HG03280 (cell line): ENCODE results near the gene GMPPB.

Experiments used
- ATAC-seq: cut with Tn5 transposase; IDR thresholded peaks from one replicate; pipeline ENCODE4 v1.9.1; 2021; ENCODE audit warnings: mild to moderate bottlenecking, moderate library complexity; ENCODE audit not compliant: unreplicated experiment

GMPPB gene

GRCh38 chr3:49673121-49673714 lies 50.5 kb downstream of the GMPPB start:
- no peak for ATAC-seq

DNA sequence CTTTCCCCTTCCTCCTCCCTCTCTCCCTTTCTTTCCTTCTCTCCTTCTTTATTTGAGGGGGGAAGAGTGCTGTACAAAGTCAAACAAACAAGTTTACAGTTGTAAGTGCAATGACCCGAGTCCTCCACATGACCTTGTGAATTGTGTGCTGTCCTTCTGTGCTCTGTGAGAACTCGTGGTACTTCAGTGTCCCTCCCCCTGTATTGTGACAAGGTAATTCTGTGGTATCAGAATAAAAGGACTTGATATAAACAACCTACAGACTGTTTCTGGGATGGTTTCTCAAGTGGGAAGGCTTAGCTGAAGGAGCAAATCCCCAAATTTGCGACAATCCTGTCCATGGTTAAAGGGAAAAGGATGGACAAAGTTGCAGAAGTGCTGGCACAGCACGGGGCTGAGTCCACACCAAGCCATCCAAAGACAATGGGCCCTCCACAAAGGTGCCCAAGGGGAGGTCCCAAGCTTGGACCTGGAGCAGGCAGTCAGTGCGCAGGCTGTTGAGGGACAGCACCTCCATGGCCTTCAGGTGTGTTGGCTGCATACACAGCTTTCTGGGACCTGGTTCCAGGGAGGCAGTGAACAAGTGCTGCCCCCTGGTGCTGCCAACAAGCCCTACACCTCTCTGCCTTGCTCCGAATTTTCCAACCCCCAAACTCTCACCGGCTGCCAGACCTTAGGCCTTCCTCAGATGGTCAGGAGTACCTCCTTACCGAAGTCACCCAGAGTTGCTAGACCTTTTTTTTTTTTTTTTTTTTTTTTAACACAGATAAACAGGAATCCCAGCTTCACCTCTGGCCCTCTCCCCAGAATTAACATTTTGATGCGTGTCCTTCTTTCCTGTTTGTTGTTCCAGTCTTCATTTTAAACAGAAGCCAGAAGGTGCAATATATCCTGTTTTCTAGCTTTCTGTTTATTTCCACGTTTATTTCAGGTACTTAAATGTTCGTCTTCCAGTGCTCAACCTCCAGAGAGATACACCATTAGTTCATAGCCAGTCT lies 52.2 kb downstream of the GMPPB start:
- ATAC-seq = no peak

DNA sequence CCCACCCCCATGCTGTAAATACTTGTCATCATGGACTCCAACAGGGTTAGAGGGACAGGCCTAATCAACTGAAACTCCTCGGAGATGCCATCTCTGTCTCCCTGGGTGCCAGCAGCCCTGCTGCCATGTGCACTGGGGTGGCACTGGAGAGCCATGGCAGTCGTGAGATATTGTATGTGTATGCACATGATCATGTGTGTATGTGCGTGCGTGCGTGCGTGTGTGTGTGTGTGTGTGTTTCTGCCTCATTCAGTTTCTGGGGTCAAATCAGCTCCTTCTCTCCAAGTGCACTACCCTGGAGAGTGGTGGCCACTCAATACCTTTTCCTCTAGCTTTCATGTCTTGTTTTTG lies 52.8 kb downstream of the GMPPB start:
- no peak for ATAC-seq
